Activated naive CD4-positive, alpha-beta T cell treated with anti-CD3 and anti-CD28 coated beads, Interleukin-2, amount 10 ng/mL, durations not matched to agents 7 days and 5 days (primary cell): ENCODE results near the gene PDE4B.

Source experiments
- CTCF ChIA-PET: fragments of 350-600 bp; sonication (Branson Sonifier 250); formaldehyde crosslinking; loops from one replicate; lab custom pipeline; 2021; ENCODE audit warnings: antibody characterized with exemption; lab: Charles Lee
- DNase-seq: peaks from one replicate; pipeline ENCODE4 v3.0.0-alpha.2; 2020
- H3K27ac Mint-ChIP-seq: one replicate; pipeline ENCODE4 v1.8.0; 2021; ENCODE audit warnings: mild to moderate bottlenecking, moderate library complexity, mixed read lengths
- H3K27me3 Mint-ChIP-seq: one replicate; pipeline ENCODE4 v1.8.0; 2021; ENCODE audit warnings: mild to moderate bottlenecking, mixed read lengths
- H3K36me3 Mint-ChIP-seq: one replicate; pipeline ENCODE4 v1.8.0; 2021; ENCODE audit warnings: mixed read lengths
- H3K4me1 Mint-ChIP-seq: one replicate; pipeline ENCODE4 v1.8.0; 2021; ENCODE audit warnings: mixed read lengths
- H3K4me3 Mint-ChIP-seq: one replicate; pipeline ENCODE4 v1.8.0; 2021; ENCODE audit warnings: mild to moderate bottlenecking, moderate library complexity, mixed read lengths
- H3K9me3 Mint-ChIP-seq: one replicate; pipeline ENCODE4 v1.8.0; 2021; ENCODE audit warnings: mixed read lengths

Gene PDE4B

DNA sequence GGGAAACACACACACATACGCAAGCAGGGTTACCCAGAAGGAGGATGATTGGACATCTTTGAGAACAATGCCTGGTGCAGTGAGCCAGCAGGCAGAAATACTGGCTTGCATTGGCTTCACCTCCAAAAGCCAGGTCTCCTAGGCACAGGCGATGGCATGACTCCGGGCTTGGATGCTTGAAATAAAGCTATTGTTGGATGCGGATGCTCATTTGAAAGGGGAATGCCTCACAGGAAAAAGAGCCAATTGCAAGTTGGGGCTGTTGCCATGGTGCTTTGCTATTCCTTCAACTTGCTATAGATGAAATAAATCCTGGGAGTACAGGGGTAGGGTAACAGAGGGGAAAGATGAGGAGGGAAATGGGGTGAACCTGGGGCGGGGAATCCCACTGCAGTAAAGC is 560.6 kb downstream of the PDE4B start:
- DNase-seq, result no peak

DNA sequence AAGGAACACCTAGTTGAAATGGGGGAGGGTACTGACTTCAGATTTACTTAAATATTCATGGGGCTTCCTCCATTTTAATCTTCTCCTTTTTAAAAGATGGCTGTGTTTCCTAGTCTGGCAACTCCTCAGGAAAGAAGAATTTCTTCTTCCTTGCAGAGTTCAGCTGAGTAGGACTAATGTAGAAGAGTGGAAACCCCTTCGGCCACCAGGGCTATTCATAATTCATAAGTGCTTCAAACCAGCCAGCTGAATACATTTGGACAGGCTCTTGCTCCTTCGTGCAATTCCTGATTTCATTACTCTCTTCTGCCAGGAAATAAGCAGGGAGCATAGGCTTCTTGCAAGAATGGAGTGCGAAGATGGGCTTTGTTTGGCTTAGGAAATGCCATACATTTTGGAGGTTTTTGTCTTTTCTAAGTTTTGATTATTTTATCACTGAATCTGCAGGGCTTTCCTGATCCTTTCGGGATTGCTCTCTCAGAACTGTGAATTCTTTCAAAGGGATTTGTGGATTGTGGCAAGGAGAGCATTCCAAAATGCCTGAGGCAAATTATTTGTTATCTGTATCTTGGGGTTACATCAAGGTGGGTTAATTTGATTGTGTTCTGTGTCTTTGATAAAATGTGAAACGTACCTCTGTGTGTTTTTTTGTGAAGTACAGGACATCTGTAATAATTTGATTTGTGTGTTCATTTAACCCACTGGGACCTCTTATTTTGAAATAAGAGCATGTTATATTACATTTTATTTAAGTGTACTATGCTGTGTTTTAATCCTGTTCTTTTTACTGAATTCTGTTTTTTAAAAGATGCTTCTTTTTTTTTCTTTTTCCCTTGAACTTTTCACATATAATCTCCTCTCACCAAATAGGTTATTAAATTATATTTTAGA is 561.9 kb downstream of the PDE4B start:
- Mint-ChIP-seq H3K27me3 (no peaks in the 10 kb centered on the region), H3K36me3 (peaks cover 67% of the 10 kb centered on the region), H3K27ac (no peak overlapping the region), H3K4me1 (peaks cover 95% of the 10 kb centered on the region), H3K4me3 (no peak overlapping the region), H3K9me3 (no peaks in the 10 kb centered on the region)
- no peak for DNase-seq
- CTCF ChIA-PET, result no interaction called here

More for the DNA sequence above, 560.6 kb downstream of the PDE4B start:
- Mint-ChIP-seq H3K4me1 (peaks cover 95% of the 10 kb centered on the region), H3K27ac (peak overlapping the region; percentile 16), H3K4me3 (no peak overlapping the region), H3K27me3 (no peaks in the 10 kb centered on the region), H3K9me3 (no peaks in the 10 kb centered on the region), H3K36me3 (peaks cover 63% of the 10 kb centered on the region)
- CTCF ChIA-PET, result interaction anchor here (0.8 to 3.3 kb wide), 6 partner anchors 9 to 93 kb away, joined by 3 to 21 read pairs (median 4); no protein-coding TSS in a partner anchor

DNA sequence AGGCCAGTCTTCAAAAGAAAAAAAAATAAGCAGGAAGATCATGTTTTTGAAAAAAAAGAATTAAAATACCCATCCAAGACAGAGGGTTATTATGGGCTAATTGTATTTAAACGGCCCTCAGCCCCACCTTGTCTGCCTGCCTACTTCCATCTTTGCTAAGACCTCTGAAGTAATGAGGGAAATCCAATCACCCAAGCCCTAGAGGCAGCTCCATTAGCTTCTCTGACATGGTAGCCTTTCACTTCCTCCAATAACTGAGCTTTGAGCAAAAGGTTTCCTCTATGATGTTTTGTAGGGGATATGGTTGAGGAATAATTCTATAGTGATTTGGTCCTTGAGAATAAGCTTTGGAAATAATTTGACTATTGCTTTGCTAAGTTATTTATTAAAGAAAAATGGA is 563.1 kb downstream of the PDE4B start:
- H3K9me3 Mint-ChIP-seq, result no peaks in the 10 kb centered on the region
- DNase-seq, result no peak
- CTCF ChIA-PET, result interaction anchor here (1.2 to 1.7 kb wide), 3 partner anchors 9 to 91 kb away, joined by 3 to 7 read pairs (median 4); no protein-coding TSS in a partner anchor
- peaks cover 94% of the 10 kb centered on the region for H3K4me1 Mint-ChIP-seq
- no peaks in the 10 kb centered on the region for H3K27me3 Mint-ChIP-seq
- H3K36me3 Mint-ChIP-seq, result peaks cover 71% of the 10 kb centered on the region
- H3K27ac Mint-ChIP-seq, result no peak overlapping the region
- H3K4me3 Mint-ChIP-seq, result no peak overlapping the region

DNA sequence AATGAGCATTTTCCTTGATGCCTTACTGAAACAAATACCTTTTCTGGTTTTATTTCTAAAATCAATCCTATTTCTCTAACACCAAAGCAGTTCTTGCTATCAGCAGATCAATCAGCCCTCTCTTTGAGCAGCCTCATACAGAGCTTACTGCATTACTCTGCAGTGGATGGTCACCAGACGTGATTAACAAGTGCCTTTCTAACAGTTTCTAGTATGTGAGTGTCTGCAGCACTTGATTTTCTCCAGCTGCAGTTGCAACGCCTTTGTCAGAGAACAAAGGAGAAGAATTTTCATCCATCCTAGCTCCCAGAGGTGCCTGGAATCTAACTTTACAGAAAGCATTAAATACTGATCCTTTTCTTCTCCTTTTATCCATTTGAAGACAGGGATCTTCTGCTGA is 563.9 kb downstream of the PDE4B start:
- Mint-ChIP-seq H3K27me3 (no peaks in the 10 kb centered on the region), H3K36me3 (peaks cover 73% of the 10 kb centered on the region), H3K9me3 (no peaks in the 10 kb centered on the region), H3K4me3 (no peak overlapping the region), H3K27ac (peak overlapping the region; percentile 62), H3K4me1 (peaks cover 91% of the 10 kb centered on the region)
- no peak for DNase-seq
- CTCF ChIA-PET, result interaction anchor here (1.2 to 1.7 kb wide), 3 partner anchors 8 to 90 kb away, joined by 3 to 7 read pairs (median 4); no protein-coding TSS in a partner anchor

DNA sequence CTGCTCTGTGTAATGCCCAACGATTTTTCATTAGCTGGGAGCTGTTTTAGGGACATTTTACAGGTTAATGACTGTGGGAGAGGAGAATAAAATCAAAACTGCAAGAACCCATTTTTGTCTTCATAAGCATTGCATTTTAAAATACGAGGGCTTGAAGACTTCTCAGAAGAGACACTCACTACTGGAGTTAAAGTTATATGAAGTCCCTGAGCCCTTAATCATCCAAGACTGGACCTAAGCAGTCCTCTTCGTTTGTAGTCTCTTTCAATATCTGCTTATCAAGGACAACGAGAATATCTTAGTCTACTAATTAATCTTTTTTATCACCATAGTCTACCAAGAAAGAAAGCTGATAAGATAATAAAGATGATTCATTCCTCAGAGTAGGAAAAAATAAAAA is 564.3 kb downstream of the PDE4B start:
- Mint-ChIP-seq H3K27me3 (no peaks in the 10 kb centered on the region), H3K9me3 (no peaks in the 10 kb centered on the region), H3K36me3 (peaks cover 74% of the 10 kb centered on the region), H3K27ac (peak overlapping the region; percentile 62), H3K4me1 (peaks cover 91% of the 10 kb centered on the region), H3K4me3 (no peak overlapping the region)
- DNase-seq, result no peak
- CTCF ChIA-PET, result interaction anchor here (1.2 to 1.7 kb wide), 3 partner anchors 8 to 89 kb away, joined by 3 to 7 read pairs (median 4); no protein-coding TSS in a partner anchor

DNA sequence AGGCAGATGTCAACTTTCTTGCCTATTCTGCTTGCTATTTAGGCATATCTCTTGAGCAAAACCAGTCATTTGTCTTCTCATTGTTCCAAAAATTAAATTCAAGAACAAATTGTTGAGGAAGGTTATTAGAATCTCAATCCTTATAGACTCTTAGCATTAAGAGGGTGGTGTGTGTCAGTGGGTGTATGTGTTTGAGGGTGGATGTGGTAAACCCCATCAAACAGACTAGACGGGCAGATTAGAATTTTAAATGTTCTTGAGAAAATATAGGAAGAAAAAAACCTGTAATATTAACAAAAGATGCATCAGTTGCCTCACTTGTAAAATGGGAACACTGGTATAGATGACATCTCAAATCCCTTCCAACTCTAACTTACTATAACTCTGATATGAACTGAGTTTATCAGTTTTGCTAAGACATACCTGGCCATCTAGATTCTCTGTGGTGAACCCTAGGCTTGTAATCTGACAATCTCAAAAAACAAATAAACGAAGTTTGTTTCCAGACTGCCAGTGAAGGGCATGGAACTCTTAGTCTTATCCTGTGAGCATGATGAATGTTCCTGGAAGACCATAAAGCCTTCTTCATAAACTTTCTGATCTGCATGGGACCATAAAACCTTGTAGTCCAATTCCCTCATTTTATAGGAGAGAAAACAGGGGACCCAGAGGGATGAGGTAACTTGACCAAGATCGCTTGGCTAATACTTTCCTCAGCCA is 564.9 kb downstream of the PDE4B start:
- Mint-ChIP-seq H3K9me3 (no peaks in the 10 kb centered on the region), H3K4me3 (no peak overlapping the region), H3K4me1 (peaks cover 91% of the 10 kb centered on the region), H3K27me3 (no peaks in the 10 kb centered on the region), H3K27ac (peak overlapping the region; percentile 9), H3K36me3 (peaks cover 75% of the 10 kb centered on the region)
- no peak for DNase-seq
- CTCF ChIA-PET, result interaction anchor here (1.3 kb wide), 1 partner anchor 76 kb away, joined by 3 read pairs; no protein-coding TSS in a partner anchor

DNA sequence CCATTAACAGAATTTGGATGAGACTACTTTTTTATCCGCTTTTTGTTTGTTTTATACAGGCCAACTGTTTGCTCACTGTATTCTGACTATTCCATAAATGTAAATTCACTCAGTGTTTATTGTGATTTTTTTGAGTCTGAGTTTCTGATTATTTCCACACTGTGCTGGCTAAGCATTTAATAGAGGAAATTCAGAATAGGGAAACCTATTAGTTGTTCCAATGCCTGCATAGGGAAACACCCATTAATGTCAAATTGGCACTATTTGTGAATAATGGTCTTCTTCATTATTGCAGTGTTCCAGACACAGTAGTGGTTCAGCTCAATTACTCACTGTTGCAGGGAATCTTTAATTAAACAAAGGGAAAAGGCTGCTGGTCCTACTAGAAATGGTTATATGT is 566.6 kb downstream of the PDE4B start:
- H3K4me1 Mint-ChIP-seq, result peaks cover 79% of the 10 kb centered on the region
- H3K27me3 Mint-ChIP-seq, result no peaks in the 10 kb centered on the region
- H3K4me3 Mint-ChIP-seq, result no peak overlapping the region
- H3K36me3 Mint-ChIP-seq, result peaks cover 77% of the 10 kb centered on the region
- DNase-seq, result no peak
- H3K9me3 Mint-ChIP-seq, result no peaks in the 10 kb centered on the region
- CTCF ChIA-PET, result interaction anchor here (1.1 to 4.7 kb wide), 4 partner anchors 17 to 107 kb away, joined by 3 to 20 read pairs (median 4); no protein-coding TSS in a partner anchor
- no peak overlapping the region for H3K27ac Mint-ChIP-seq

DNA sequence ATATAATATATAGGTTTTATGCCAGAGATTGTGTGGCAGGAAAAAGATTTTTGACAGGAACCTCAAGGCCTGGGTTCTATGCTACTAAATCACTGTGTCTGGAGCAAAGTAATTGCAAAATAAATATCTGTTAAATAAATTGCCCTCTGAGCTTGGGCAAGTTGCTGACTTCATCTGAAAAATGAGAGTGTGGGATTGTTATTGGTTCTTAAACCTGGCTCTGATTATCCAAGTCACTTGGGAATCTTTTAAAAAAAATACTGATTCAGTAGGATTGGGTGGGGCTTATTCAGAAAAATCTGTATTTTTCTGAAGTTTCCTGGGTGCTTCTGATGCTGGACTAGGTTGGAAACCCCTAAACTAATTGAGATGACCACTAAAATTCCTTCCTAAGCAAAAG is 567.1 kb downstream of the PDE4B start:
- H3K36me3 Mint-ChIP-seq, result peaks cover 77% of the 10 kb centered on the region
- H3K9me3 Mint-ChIP-seq, result no peaks in the 10 kb centered on the region
- H3K4me1 Mint-ChIP-seq, result peaks cover 79% of the 10 kb centered on the region
- CTCF ChIA-PET, result interaction anchor here (0.7 to 4.7 kb wide), 6 partner anchors 9 to 108 kb away, joined by 3 to 25 read pairs (median 4); no protein-coding TSS in a partner anchor
- H3K27me3 Mint-ChIP-seq, result no peaks in the 10 kb centered on the region
- peak overlapping the region; percentile 43 for H3K27ac Mint-ChIP-seq
- no peak for DNase-seq
- no peak overlapping the region for H3K4me3 Mint-ChIP-seq

DNA sequence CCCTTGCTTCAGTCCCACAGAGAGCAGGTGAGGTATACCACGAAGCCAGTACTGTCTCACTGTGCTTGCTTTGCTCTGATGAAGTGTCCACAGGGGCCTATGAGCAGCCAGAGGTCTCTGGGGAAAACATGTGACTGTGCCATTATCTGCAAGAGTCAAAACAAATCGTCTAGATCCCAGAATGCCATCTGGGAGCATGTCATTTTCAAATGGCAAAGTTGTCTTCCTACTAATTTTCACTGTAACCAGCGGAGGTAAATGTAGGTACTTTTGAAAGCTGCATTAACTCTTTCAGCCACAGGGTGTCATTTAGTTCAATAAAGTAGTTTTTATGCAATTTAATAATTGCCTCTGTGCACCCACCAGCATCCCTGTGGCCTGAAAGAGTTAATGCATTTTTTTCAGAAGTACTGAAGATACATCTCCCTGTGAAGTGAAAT is 567.6 kb downstream of the PDE4B start:
- no peaks in the 10 kb centered on the region for H3K9me3 Mint-ChIP-seq
- DNase-seq, result no peak
- H3K4me3 Mint-ChIP-seq, result no peak overlapping the region
- H3K4me1 Mint-ChIP-seq, result peaks cover 82% of the 10 kb centered on the region
- CTCF ChIA-PET, result interaction anchor here (0.7 to 4.7 kb wide), 12 partner anchors 9 to 118 kb away, joined by 3 to 25 read pairs (median 3); no protein-coding TSS in a partner anchor
- H3K27me3 Mint-ChIP-seq, result no peaks in the 10 kb centered on the region
- peaks cover 81% of the 10 kb centered on the region for H3K36me3 Mint-ChIP-seq
- peak overlapping the region; percentile 43 for H3K27ac Mint-ChIP-seq

DNA sequence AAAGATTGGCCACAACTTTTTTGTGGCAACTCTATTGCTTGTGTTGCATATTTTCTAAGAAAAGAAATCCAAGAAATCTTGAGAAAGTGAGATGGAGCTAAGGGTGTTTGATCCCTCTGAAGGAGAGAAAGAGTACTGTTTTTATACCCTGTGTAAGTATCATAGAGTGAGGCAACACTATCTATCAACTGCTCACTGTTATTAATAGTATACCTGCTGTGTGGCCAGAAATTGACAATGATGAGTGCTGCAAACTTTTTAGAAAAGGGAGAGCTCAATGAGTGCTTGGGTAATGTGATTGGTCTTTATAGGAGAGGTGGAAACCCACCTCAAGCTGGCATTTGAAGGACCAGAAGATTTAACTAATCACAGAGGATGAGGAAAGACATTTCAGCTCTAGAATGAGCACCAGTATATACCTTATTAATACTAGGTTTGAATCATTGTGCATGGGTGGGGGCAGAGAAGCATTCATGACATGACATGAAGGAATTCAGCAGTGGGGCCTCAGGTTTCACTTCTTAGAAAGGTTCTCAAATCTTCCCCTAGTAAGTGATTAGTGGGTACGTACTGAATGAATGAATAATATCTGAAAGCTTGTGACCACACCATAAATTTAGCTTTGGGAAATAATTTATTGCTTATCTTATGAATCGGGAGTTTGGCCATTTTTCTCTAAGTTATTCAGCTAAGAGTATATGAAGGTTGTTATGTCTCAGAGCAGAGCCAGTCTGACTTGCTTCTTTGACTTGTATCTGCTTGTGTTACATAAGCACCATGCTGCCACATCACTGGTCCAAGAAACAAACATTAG is 572.1 kb downstream of the PDE4B start:
- H3K4me1 Mint-ChIP-seq, result peaks cover 70% of the 10 kb centered on the region
- no peak overlapping the region for H3K4me3 Mint-ChIP-seq
- CTCF ChIA-PET, result interaction anchor here (1.6 to 7.3 kb wide), 4 partner anchors 9 to 80 kb away, joined by 3 to 35 read pairs (median 6); no protein-coding TSS in a partner anchor
- DNase-seq, result no peak
- peaks cover 85% of the 10 kb centered on the region for H3K36me3 Mint-ChIP-seq
- no peaks in the 10 kb centered on the region for H3K9me3 Mint-ChIP-seq
- peak overlapping the region; percentile 71 for H3K27ac Mint-ChIP-seq
- no peaks in the 10 kb centered on the region for H3K27me3 Mint-ChIP-seq

DNA sequence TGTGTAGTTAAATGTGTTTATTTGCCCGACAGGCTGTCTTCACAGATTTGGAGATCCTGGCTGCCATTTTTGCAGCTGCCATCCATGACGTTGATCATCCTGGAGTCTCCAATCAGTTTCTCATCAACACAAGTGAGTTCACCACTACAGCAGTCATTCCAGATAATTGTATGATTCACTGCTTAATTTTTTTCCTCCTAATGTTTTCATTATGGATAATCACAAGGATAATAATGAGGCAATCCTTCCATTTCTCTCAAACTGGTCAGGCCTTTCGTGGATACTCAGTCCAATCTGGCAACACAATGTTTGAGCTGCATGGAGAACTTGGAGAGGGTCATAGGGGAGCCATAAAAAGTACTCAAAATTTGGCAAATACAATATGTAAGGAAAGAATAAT is 572.9 kb downstream of the PDE4B start:
- CTCF ChIA-PET, result interaction anchor here (1.6 to 7.3 kb wide), 3 partner anchors 9 to 79 kb away, joined by 3 to 35 read pairs (median 4); no protein-coding TSS in a partner anchor

DNA sequence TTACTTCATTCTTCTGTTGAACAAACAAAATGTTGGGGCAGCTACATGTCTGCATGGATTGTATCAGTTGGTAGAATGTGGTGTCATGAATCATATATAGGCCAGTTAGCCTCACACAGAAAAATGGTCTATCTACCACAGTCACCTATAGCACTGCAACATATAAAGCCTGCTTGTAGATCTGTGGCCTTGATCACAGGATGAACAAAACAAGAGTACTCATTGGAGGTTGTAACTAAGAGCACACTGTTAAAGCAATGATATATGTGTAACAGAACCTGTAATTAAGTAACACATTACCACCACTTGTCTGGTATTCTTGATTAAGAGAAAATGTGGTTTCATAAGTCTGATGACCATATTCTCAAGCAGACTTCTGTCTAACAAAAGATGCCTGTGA is 573.9 kb downstream of the PDE4B start:
- H3K27me3 Mint-ChIP-seq, result no peaks in the 10 kb centered on the region
- H3K27ac Mint-ChIP-seq, result peak overlapping the region; percentile 15
- peaks cover 87% of the 10 kb centered on the region for H3K36me3 Mint-ChIP-seq
- DNase-seq, result no peak
- no peak overlapping the region for H3K4me3 Mint-ChIP-seq
- peaks cover 70% of the 10 kb centered on the region for H3K4me1 Mint-ChIP-seq
- no peaks in the 10 kb centered on the region for H3K9me3 Mint-ChIP-seq
- CTCF ChIA-PET, result interaction anchor here (0.8 to 7.3 kb wide), 8 partner anchors 10 to 109 kb away, joined by 3 to 35 read pairs (median 4); no protein-coding TSS in a partner anchor

More for the DNA sequence above, 572.9 kb downstream of the PDE4B start:
- Mint-ChIP-seq H3K9me3 (no peaks in the 10 kb centered on the region), H3K4me3 (no peak overlapping the region), H3K4me1 (peaks cover 68% of the 10 kb centered on the region), H3K27ac (no peak overlapping the region), H3K27me3 (no peaks in the 10 kb centered on the region), H3K36me3 (peaks cover 85% of the 10 kb centered on the region)
- no peak for DNase-seq

DNA sequence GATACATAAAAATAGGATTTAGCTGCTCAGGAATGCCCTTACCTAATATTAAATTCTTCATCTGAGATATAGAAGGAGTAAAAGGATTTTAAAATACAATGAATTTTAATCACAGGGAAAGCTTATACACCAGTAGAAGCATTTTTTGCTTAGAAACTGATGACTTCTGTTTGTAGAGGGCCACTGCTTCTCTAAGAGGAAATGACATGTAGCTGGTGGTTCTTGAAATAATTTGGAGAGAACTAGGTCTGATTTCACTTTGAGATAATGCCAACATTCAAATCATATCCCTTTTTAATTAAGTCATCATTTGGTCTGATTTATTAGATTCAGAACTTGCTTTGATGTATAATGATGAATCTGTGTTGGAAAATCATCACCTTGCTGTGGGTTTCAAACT is 574.7 kb downstream of the PDE4B start:
- Mint-ChIP-seq H3K36me3 (peaks cover 87% of the 10 kb centered on the region), H3K9me3 (no peaks in the 10 kb centered on the region), H3K27ac (peak overlapping the region; percentile 15), H3K4me3 (no peak overlapping the region), H3K27me3 (no peaks in the 10 kb centered on the region), H3K4me1 (peaks cover 70% of the 10 kb centered on the region)
- DNase-seq, result no peak
- CTCF ChIA-PET, result interaction anchor here (0.8 to 7.3 kb wide), 8 partner anchors 9 to 110 kb away, joined by 3 to 35 read pairs (median 4); no protein-coding TSS in a partner anchor
